Measurements from ENCODE around the gene AK8. TPM values are rescaled to one million over a fixed set of nuclear protein-coding genes. Genes with fewer than 3 reads are reported as not detected.

Gene AK8
- total RNA-seq, 1 donor from 2014 or later, result not detected

GRCh38 chr9:132703336-132703735 is 174.7 kb downstream of the AK8 start:
- Mint-ChIP-seq H3K27ac (no peak overlapping the region), H3K36me3 (ENCODE audit: low read depth) (peaks cover 2% of the 10 kb centered on the region), H3K9me3 (peaks cover 10% of the 10 kb centered on the region), H3K4me3 (no peak overlapping the region), H3K27me3 (ENCODE audit: insufficient read depth) (peaks cover 11% of the 10 kb centered on the region), H3K4me1 (ENCODE audit: low read depth) (no peaks in the 10 kb centered on the region)
- no peak for DNase-seq (ENCODE audit: low spot score)
- intact Hi-C loops (cut with micrococcal nuclease), result no loop called here

- no peak for DNase-seq (ENCODE audit: low spot score)
- Mint-ChIP-seq H3K36me3 (ENCODE audit: low read depth) (peaks cover 2% of the 10 kb centered on the region), H3K9me3 (peaks cover 20% of the 10 kb centered on the region), H3K27ac (no peak overlapping the region), H3K4me3 (no peak overlapping the region), H3K27me3 (ENCODE audit: insufficient read depth) (peaks cover 11% of the 10 kb centered on the region), H3K4me1 (ENCODE audit: low read depth) (no peaks in the 10 kb centered on the region)
- intact Hi-C loops (cut with micrococcal nuclease), result no loop called here
Measured at GRCh38 chr9:132702254-132702653, 175.8 kb downstream of the AK8 start.

- H3K9me3 Mint-ChIP-seq, result peaks cover 37% of the 10 kb centered on the region
- peaks cover 12% of the 10 kb centered on the region for H3K27me3 Mint-ChIP-seq (ENCODE audit: insufficient read depth)
- intact Hi-C loops (cut with micrococcal nuclease), result no loop called here
- no peak overlapping the region for H3K27ac Mint-ChIP-seq
- no peak for DNase-seq (ENCODE audit: low spot score)
- peaks cover 2% of the 10 kb centered on the region for H3K36me3 Mint-ChIP-seq (ENCODE audit: low read depth)
- no peaks in the 10 kb centered on the region for H3K4me1 Mint-ChIP-seq (ENCODE audit: low read depth)
- H3K4me3 Mint-ChIP-seq, result no peak overlapping the region
Measured at GRCh38 chr9:132699956-132700355, 178.1 kb downstream of the AK8 start.

GRCh38 chr9:132698989-132699388 is 179.1 kb downstream of the AK8 start:
- H3K4me1 Mint-ChIP-seq (ENCODE audit: low read depth), result peaks cover 7% of the 10 kb centered on the region
- intact Hi-C loops (cut with micrococcal nuclease), result no loop called here
- DNase-seq (ENCODE audit: low spot score), result no peak
- no peak overlapping the region for H3K27ac Mint-ChIP-seq
- H3K36me3 Mint-ChIP-seq (ENCODE audit: low read depth), result peaks cover 2% of the 10 kb centered on the region
- peaks cover 47% of the 10 kb centered on the region for H3K9me3 Mint-ChIP-seq
- H3K27me3 Mint-ChIP-seq (ENCODE audit: insufficient read depth), result peaks cover 12% of the 10 kb centered on the region
- H3K4me3 Mint-ChIP-seq, result no peak overlapping the region

GRCh38 chr9:132697230-132697629 is 180.9 kb downstream of the AK8 start:
- H3K9me3 Mint-ChIP-seq, result peaks cover 59% of the 10 kb centered on the region
- intact Hi-C loops (cut with micrococcal nuclease), result no loop called here

GRCh38 chr9:132694144-132694543 is 183.9 kb downstream of the AK8 start:
- Mint-ChIP-seq H3K4me3 (no peak overlapping the region), H3K36me3 (ENCODE audit: low read depth) (peaks cover 28% of the 10 kb centered on the region), H3K9me3 (peaks cover 59% of the 10 kb centered on the region), H3K27me3 (ENCODE audit: insufficient read depth) (peaks cover 5% of the 10 kb centered on the region), H3K4me1 (ENCODE audit: low read depth) (peaks cover 9% of the 10 kb centered on the region), H3K27ac (no peak overlapping the region)
- intact Hi-C loops (cut with micrococcal nuclease), result no loop called here
- DNase-seq (ENCODE audit: low spot score), result peak; percentile 8

More at GRCh38 chr9:132697230-132697629, 180.9 kb downstream of the AK8 start:
- Mint-ChIP-seq H3K4me1 (ENCODE audit: low read depth) (peaks cover 9% of the 10 kb centered on the region), H3K27ac (no peak overlapping the region), H3K36me3 (ENCODE audit: low read depth) (peaks cover 13% of the 10 kb centered on the region), H3K4me3 (no peak overlapping the region), H3K27me3 (ENCODE audit: insufficient read depth) (peaks cover 6% of the 10 kb centered on the region)
- no peak for DNase-seq (ENCODE audit: low spot score)

- no peak for DNase-seq (ENCODE audit: low spot score)
- H3K4me3 Mint-ChIP-seq, result no peak overlapping the region
- peaks cover 9% of the 10 kb centered on the region for H3K4me1 Mint-ChIP-seq (ENCODE audit: low read depth)
- peaks cover 2% of the 10 kb centered on the region for H3K27me3 Mint-ChIP-seq (ENCODE audit: insufficient read depth)
- no peak overlapping the region for H3K27ac Mint-ChIP-seq
- intact Hi-C loops (cut with micrococcal nuclease), result no loop called here
- H3K36me3 Mint-ChIP-seq (ENCODE audit: low read depth), result peaks cover 47% of the 10 kb centered on the region
- peaks cover 29% of the 10 kb centered on the region for H3K9me3 Mint-ChIP-seq
Measured at GRCh38 chr9:132690696-132691095, 187.4 kb downstream of the AK8 start.

GRCh38 chr9:132683873-132684272 is 194.2 kb downstream of the AK8 start:
- Mint-ChIP-seq H3K4me3 (no peak overlapping the region), H3K27me3 (ENCODE audit: insufficient read depth) (no peaks in the 10 kb centered on the region), H3K27ac (no peak overlapping the region), H3K36me3 (ENCODE audit: low read depth) (peaks cover 53% of the 10 kb centered on the region), H3K4me1 (ENCODE audit: low read depth) (peaks cover 40% of the 10 kb centered on the region), H3K9me3 (no peaks in the 10 kb centered on the region)
- no peak for DNase-seq (ENCODE audit: low spot score)
- intact Hi-C loops (cut with micrococcal nuclease), result no loop called here

GRCh38 chr9:132681561-132681960 is 196.5 kb downstream of the AK8 start:
- H3K9me3 Mint-ChIP-seq, result no peaks in the 10 kb centered on the region
- peaks cover 54% of the 10 kb centered on the region for H3K36me3 Mint-ChIP-seq (ENCODE audit: low read depth)
- intact Hi-C loops (cut with micrococcal nuclease), result no loop called here
- H3K4me3 Mint-ChIP-seq, result no peak overlapping the region
- H3K27me3 Mint-ChIP-seq (ENCODE audit: insufficient read depth), result no peaks in the 10 kb centered on the region
- H3K4me1 Mint-ChIP-seq (ENCODE audit: low read depth), result peaks cover 51% of the 10 kb centered on the region
- DNase-seq (ENCODE audit: low spot score), result no peak
- no peak overlapping the region for H3K27ac Mint-ChIP-seq

GRCh38 chr9:132679946-132680625 is 198.0 kb downstream of the AK8 start:
- no peak overlapping the region for H3K4me3 Mint-ChIP-seq
- H3K36me3 Mint-ChIP-seq (ENCODE audit: low read depth), result peaks cover 42% of the 10 kb centered on the region
- H3K27me3 Mint-ChIP-seq (ENCODE audit: insufficient read depth), result no peaks in the 10 kb centered on the region
- H3K27ac Mint-ChIP-seq, result peak overlapping the region; percentile 90
- intact Hi-C loops (cut with micrococcal nuclease), result loop anchor here (1.0 kb wide), 1 partner anchor 8 kb away; no protein-coding TSS in a partner anchor
- no peaks in the 10 kb centered on the region for H3K9me3 Mint-ChIP-seq
- DNase-seq (ENCODE audit: low spot score), result no peak
- peaks cover 51% of the 10 kb centered on the region for H3K4me1 Mint-ChIP-seq (ENCODE audit: low read depth)

GRCh38 chr9:132677976-132678375 is 200.1 kb downstream of the AK8 start:
- Mint-ChIP-seq H3K27ac (no peak overlapping the region), H3K4me1 (ENCODE audit: low read depth) (peaks cover 53% of the 10 kb centered on the region), H3K36me3 (ENCODE audit: low read depth) (peaks cover 39% of the 10 kb centered on the region), H3K4me3 (no peak overlapping the region), H3K9me3 (no peaks in the 10 kb centered on the region), H3K27me3 (ENCODE audit: insufficient read depth) (no peaks in the 10 kb centered on the region)
- DNase-seq (ENCODE audit: low spot score), result no peak
- intact Hi-C loops (cut with micrococcal nuclease), result no loop called here

Data from activated T-helper 1 cell treated with anti-CD3 and anti-CD28 coated beads, Interleukin-12 subunit alpha, Interleukin-12 subunit beta, Interleukin-2, Interleukin-4 antibody, amounts not matched to agents 30 ng/mL and 10 ng/mL and 1 ng/mL, durations not matched to agents 14 hours and 24 hours and 36 hours (primary cell).